LNCAP (cell line): Measurements from ENCODE around the gene CDADC1.

Experiments
- TF ChIP-seq, protein P1 (sequence below): fragments of 450-650 bp; IDR thresholded peaks from 2 replicates; pipeline ENCODE4 v1.5.1; 2017; ENCODE audit warnings: mild to moderate bottlenecking

Gene CDADC1

GRCh38 chr13:49314344-49314882, 66.7 kb downstream of the CDADC1 start:
- TF ChIP-seq, protein P1, sequence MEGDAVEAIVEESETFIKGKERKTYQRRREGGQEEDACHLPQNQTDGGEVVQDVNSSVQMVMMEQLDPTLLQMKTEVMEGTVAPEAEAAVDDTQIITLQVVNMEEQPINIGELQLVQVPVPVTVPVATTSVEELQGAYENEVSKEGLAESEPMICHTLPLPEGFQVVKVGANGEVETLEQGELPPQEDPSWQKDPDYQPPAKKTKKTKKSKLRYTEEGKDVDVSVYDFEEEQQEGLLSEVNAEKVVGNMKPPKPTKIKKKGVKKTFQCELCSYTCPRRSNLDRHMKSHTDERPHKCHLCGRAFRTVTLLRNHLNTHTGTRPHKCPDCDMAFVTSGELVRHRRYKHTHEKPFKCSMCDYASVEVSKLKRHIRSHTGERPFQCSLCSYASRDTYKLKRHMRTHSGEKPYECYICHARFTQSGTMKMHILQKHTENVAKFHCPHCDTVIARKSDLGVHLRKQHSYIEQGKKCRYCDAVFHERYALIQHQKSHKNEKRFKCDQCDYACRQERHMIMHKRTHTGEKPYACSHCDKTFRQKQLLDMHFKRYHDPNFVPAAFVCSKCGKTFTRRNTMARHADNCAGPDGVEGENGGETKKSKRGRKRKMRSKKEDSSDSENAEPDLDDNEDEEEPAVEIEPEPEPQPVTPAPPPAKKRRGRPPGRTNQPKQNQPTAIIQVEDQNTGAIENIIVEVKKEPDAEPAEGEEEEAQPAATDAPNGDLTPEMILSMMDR = no peak

DNA sequence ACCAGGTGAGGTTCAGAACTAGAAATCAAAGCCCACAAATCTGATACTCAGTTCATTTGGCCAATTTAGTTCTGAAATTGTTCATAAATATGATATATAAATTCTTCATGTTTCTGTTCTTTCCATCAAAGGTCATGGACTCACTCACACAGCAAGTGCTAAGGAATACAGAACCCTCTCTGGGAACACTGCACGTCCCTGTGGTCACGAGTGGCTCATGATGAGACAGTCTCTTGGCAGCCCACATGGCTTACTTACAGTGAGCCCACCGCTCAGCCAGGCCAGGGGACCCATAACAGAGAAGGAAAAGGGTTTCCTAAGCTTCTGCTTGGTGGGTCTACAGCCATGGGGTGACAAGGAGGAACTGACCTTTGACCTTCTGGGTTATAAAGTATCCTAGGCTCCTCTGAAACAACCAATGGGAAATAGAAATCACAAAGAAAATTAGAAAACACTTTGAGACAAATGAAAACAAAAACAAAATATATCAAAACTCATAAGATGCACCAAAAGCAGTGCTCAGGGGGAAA, 67.4 kb downstream of the CDADC1 start:
- TF ChIP-seq, protein P1 = no peak

GRCh38 chr13:49315756-49316482, 68.2 kb downstream of the CDADC1 start:
- TF ChIP-seq, protein P1 = no peak

- TF ChIP-seq, protein P1 = no peak
These were observed 71.8 kb downstream of the CDADC1 start for GRCh38 chr13:49319551-49319950.

DNA sequence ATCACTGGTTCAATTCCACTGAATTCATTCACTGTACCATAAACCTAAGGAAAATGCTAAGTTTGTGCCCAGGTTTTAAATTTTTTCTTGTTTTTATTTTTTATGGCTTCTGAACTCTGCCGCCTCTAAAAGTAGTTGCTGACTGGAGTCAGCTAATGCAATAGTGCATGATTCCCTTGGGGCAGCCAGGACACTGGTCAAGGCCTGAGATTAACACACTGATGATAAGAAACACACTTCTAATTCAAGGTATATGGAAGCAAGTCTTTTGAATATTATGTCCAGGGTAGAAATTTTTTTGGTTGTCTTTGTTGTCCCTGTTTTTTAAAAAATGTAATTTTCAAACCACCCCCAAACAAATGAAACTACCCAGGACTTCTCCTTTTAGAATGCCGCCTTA, 72.2 kb downstream of the CDADC1 start:
- TF ChIP-seq, protein P1 = no peak

DNA sequence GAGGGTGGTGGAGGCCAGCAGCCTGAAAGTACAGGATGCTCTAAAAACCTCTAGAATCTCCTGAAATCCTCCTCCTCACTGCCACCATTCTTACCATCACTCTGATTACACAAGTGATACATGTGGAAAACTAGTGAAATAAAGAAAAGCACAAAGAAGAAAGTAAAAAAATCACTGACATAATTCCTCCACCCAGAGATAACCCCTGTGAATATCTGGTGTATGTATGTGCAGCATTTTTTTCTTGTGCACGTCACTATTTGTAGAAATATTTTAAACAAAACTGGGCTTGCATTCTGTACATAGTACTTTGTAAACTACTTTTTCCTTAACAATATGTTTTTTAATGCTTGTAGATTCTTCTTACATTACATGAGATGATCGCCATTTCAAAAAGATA, 73.2 kb downstream of the CDADC1 start:
- TF ChIP-seq, protein P1 = no peak

DNA sequence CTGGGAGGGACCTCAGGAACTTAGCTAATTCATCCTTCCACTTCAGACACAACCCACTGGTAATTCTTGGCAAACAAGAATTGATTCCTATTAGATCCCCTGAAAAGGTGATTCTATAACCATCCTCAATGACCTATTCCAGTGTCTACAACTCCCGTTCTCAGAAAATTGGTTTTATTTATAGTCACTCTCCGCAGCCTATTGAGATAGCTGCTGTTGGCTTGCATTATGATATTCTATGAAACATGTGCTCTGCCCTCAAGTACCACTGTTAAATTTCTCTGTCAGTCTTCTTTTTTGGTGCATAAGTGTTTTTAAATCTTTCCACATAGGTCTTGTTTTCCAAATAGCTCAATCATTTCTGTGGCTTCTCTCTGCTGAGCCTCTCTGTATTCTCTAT, 75.0 kb downstream of the CDADC1 start:
- TF ChIP-seq, protein P1 = no peak
